GM19043 (cell line): ENCODE results near the gene LRRC31.
A peak's percentile ranks its signal among the peaks of the same experiment; 100 is the strongest.

Experiments
- ATAC-seq: cut with Tn5 transposase; IDR thresholded peaks from one replicate; pipeline ENCODE4 v1.9.1; 2021; ENCODE audit warnings: low read depth; ENCODE audit not compliant: unreplicated experiment

The LRRC31 gene

DNA sequence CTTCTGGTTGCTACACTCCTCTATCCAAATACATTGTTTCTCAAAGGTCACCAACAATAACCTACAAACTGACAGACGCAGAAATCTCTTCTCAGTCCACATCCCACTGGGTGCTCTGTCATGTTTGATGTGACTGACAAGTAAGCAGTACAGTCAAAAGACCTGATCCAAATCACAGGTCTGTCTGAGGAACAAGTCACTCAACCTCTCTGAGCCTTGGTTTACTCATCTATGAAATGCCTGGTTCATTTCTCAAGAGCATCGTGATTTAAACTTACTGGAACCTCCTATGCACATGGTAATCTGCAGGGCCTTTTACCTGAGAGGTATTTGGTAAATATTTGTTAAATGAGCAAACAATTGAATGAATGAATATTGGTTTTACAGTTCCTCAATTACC, 5.5 kb downstream of the LRRC31 start:
- ATAC-seq: no peak

DNA sequence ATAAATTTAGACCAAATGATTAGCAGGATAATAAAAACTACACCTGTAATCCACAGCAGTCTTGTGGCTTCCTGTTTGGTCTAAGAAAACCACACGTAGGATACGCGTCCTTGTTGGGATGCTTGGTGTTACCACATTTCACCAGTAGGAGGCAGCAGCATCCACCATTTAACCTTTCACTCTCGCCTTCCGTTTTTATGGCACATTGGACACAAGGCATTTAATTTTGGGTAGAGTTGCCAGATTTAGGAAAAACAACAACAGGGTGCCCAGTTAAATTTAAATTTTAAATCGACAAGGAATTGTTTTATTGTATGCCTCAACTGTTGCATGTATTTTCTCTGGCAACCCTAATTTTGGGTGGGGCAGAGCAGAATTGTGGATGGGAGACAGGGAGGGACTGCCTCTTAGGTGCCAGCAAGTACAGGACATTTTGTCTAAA, 6.3 kb downstream of the LRRC31 start:
- no peak for ATAC-seq

DNA sequence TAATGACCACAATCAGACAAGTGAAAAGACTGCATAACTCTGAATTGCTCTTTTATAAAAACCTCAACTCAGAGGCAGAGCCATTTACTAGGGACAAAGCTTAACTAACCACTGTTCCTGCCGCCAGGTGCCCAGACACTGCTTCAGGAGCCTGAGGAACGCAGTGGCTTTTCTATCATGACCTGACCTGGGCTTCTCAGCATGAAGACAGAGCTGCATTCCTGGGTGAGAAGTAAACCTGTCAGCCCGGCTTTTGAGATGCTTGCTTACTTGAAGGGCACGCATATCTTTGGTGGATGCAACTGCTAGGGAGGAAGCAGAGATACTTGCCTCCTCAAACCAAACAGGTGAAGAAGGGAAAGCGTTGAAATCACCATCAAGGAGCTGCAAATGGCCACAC, 7.9 kb downstream of the LRRC31 start:
- ATAC-seq: no peak

DNA sequence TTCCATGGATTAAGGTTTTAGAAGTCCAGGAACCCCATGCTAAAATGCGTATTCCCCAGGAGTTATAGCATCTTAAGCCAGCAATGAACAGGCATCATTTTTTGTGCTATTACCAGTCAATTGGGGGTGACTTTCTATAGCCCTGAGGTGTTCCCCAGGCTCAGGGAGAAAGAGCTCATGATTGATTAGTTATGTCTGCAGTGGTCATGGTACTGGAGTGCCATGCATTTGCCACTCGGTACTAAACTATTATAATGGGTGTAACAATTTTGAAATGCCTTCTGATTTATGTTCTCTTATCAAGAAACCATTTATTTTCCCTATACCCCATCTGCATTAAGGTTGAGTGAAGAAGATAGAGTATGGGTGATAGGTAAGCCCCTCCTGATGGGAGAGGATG, 11.9 kb downstream of the LRRC31 start:
- no peak for ATAC-seq

DNA sequence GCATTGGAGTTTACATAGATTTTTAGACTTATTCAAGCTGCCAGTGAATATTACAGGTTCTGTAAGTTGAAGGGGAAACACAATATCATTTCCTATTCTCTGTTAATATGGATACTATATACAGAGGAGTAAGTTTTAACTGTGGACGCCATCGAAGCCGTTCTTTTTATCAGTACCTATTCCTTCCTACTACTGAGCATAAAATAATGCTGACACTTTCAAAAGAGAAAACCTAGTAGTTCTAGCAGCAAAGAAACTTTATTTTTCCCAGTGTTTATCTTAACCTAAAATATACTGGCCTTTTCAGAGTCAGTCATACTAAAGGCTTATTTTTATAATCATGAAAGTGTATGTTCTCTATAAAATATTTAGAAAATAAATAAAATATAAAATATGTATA, 14.2 kb downstream of the LRRC31 start:
- no peak for ATAC-seq

DNA sequence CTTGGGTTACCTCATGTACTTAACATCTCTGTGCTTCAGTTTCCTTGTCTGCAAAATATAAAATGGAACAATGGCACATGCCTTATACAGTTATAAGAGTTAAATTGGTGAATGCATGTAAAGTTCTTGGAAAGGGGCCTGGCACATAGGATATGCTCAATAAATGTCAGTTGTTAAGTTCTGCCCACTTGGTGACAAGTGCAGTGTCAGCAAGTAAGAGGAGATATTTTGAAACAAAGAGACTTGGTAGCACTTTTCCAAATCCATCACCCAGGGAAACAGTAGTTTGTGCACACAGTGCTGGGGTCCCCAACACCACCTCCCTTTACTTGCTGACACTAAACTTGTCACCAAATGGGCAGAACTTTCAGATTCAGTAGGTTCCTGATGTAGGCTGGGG, 19.1 kb downstream of the LRRC31 start:
- no peak for ATAC-seq

DNA sequence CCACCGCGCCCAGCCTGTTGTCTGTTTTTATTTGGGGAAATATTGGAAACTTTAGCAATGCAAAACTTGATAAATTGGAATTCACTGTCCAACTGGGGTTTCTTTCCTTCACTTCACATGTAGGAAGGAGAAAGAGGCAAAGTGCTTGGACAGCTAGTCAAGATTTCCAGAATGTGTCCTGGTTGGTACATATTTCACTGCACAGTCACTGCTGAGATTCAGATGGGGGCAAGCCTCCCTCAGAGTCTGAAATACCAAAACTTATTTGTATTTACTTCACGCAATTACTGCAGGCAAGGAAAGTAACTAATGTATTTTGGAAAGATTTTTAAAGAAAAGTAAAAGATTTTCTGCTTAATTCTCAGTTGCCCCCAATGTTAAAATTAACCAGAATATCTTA, 21.0 kb downstream of the LRRC31 start:
- ATAC-seq: no peak

DNA sequence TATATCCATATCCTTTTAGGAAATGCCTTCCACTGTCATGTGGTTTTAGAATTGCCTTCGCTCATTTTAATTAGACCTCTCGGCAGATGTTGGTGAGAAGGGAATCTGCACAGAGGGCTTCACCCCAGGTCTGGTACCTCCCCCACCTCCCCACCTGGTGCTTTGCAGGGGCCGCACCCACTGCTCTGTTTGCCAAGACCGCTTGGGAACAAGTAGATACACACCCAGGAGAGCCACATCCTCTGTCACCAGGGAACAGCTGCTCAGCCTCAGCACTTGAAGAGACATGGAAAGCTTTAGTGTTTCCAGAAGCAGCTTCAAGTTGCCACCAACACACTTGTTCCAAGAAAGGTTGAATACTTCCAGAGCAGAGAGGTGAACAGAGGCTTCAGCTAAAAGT, 21.8 kb downstream of the LRRC31 start:
- ATAC-seq: no peak

DNA sequence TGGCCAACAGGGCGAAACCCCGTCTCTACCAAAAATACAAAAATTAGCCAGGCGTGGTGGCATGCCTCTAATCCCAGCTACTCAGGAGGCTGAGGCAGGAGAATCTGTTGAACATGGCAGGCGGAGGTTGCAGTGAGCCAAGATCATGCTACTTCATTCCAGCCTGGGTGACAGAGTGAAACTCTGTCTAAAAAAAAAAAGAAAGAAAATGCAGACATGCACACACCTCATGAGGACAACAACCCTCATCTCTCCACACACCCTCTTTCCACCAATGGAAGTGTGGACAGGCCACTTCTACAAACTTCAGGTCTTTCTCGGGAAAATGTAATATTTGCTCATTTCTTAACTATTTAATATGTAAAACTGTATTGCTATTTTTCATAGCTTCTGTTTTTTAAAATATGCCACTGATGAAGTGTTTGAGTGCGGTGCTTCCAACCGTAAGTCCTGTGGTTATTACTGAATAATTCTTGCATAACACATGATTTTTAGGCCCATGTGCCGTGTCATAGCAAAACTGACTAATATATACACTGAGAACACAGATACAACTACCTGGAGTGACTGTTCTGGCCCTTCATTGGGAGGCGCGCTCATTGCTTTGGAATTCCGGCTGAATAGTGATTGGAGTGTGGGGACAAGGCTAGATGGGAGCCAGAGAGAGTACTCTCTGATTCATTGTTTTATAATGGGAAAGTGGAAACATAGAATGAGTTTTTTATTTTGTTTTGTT, 23.1 kb downstream of the LRRC31 start:
- ATAC-seq: peak; percentile 97

DNA sequence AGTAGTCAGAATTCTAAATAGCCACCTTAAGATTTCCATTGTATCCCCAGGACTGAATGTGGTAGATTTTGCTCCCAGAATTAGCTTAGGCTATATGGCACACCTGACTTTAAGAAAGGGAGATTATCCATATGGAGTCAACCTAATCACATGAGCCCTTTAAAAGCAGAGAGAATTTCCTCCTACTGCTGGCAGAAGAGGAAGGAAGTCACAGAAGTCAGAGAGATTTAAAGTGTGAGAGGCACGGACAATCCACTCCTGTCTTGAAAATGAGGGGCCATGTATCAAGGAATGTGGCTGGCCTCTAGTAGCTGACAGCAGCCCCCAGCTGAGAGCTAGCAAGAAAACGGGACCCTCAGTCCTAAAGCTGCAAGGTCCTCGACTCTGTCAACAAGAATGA, 26.8 kb downstream of the LRRC31 start:
- no peak for ATAC-seq

DNA sequence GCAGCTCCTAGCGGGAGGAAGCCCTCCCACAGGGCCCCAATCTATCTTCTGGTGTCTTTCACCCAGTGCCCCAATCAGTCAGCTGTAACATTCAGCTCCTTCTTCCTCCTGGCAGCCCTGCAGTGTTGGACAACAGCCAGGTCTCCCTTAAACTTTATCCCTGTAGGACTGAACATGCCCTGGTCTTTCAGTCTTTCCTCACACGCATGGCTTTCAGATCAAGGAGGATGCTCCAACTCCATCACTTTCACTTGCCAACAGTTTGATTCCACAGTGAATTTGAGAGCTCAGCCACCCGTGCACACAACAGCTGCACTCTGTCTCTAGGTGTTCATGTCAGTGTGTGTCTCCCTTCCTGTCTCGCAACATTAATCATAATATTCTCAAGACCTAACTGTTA, 28.6 kb downstream of the LRRC31 start:
- peak; percentile 77 for ATAC-seq

DNA sequence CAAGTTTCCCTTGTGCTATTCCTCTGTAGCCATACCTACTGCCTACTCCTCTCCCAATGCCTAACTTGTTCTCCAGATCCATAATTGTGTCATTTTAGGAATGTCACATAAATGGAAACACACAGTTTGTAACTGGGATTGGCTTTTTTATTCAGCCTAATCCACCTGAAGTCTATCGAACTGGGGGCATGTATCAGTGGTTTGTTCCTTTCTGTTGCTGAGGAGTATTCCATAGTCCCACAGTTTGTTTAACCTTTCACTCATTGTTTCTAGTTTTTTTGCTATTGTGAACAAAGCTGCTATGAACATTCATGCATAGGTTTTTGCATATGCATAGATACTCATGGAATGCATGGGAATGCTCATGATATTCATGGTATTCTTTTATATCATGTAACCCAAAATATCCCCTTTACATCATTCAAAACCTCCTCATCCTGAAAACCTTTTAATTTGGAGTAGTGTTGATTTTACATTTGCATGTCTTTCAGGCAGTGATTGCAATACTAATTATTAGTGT, 31.2 kb downstream of the LRRC31 start:
- ATAC-seq: no peak

DNA sequence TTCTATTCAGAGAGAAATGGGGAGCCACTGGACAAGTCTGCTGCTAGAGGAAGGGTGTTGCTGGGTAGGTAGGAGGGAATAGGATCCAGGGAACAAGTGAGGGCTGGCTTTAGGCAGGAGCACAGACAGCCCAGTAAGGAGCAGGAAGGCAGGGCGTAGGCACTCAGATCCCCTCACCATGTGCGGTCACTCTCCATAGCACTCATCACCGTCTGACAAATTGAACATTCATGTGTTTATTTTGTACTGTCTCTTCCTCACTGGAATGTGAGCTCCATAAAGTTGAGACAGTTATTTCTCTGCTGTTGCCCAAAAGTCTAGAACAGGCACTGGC, 32.8 kb downstream of the LRRC31 start:
- ATAC-seq: no peak

DNA sequence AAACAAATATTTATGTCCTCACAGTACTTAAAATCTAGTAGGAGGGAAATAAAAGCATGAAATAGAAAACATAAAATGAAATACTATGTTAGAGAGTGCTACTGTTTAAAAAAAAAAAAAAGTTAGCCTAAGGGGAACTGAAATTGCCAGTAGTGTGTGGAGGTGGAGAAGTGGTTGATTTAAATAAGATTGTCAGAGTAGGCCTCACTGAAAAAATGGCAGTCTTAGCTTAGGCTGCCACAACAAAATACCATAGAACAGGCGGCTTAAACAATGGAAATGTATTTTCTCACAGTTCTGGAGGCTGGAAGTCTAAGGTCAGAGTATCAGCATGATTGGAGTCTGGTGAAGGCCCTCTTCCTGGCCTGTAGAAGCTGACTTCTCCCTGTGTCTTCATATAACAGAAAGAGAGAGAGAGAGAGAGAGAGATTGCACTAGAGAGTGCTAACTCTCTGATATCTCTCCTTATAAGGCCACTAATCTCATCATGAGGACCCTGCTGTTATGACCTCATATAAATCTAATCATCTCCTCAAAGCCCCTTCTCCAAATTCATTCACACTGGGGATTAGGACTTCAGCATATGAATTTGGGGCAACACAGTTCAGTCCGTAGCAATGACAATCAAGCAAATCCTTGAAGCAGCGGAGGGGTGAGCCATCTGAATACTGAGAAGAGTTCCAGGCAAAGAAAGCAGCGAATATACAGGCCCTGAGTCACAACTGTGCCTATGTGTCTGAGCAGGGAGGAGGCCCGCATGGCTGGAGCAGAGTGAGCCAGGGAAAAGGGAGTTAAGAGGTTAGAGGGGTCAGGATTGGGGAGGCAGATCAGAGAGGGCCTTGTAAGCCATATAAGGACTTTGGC, 33.4 kb downstream of the LRRC31 start:
- peak; percentile 84 for ATAC-seq

DNA sequence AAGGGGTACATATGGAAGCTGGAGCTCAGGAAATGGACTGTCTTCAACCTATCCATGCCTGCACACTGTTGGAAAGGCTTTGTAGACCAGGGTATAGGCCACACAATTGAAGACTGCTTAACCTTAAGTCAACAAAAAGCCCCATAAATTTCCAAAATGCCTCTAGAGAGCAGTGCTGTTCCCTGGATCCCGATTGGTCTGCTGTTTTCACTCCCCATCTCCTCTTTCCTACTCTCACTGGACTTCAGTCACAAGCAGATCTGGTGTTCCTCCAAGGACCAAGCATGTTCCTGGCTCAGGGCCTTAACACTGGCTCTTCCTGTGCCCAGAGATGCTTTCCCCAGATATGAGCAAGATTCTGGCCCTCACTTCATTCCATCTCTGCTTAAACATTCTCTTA, 34.2 kb downstream of the LRRC31 start:
- ATAC-seq: no peak

DNA sequence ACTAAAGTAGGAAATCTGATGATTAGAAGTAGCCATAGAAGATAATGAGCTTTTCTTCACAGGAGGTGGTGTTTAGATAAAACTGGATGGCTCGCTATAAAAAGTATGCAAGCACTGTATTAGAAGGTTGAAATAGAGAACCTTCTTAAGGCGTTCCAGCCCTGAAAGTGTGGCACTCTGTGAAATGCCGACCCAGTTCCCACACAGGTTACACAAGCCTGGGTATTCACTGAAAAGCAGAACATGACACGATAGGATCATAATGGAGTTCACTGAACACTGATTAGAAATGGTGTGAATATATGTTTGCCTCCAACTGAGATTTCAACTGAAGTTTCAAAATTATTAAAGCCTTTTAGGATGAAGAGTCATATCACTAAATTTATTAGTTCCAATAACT, 42.0 kb downstream of the LRRC31 start:
- no peak for ATAC-seq

DNA sequence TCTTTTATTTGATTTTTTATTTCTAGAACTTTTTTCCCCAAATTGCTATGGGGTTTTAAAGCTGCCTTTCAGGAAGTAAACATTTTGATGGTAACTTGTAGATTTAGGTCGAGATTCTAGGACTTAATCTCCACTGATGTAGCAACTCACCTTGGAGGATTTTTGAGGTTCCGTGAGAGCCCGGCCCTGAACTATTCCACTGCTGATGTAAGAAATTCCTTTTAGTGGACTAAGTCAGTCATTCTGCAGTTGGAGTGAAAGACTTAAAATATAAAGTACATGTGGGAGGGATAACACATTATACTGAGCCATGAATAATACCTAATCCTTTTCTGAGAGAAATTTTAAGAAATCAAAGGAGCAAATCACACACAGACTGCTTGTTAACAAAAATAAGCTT, 44.4 kb downstream of the LRRC31 start:
- no peak for ATAC-seq

DNA sequence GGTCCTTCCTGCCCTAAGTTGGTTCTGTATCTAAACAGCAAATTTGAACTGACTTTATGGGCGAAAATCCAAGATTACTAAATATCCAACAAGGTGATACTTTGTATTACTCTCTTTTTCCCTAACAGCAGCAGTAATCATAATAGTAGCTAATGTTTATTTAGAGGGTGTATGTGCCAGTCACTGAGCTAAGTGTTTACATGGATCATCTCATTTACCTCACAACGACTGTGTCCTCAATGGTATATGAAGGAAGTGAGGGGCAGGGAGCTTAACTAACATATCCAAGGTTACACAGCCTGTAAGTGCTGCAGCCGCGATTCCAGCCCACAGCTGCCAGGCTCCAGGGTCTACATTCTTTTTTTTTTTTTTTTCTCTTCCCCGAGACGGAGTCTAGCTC, 46.8 kb downstream of the LRRC31 start:
- no peak for ATAC-seq

DNA sequence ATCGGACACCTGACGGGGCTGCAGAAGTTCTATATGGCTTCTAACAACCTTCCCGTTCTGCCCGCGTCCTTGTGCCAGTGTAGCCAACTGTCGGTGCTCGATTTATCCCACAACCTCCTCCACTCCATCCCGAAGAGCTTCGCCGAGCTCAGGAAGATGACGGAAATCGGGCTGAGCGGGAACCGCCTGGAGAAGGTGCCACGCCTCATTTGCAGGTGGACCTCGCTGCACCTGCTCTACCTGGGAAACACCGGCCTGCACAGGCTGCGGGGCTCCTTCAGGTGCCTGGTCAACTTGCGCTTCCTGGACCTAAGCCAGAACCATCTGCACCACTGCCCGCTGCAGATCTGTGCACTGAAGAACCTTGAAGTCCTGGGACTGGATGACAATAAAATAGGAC, 47.2 kb downstream of the LRRC31 start:
- ATAC-seq: no peak

DNA sequence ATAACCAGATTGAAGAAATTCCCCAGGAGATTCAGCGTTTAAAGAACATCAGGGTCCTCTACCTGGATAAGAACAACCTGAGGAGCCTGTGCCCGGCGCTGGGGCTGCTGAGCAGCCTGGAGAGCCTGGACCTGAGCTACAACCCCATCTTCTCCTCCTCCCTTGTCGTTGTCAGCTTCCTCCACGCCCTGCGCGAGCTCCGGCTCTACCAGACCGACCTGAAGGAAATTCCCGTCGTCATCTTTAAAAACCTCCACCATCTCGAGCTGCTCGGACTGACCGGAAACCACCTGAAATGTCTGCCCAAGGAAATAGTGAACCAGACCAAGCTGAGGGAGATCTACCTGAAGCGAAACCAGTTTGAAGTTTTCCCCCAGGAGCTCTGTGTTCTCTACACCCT, 47.6 kb downstream of the LRRC31 start:
- ATAC-seq: no peak

DNA sequence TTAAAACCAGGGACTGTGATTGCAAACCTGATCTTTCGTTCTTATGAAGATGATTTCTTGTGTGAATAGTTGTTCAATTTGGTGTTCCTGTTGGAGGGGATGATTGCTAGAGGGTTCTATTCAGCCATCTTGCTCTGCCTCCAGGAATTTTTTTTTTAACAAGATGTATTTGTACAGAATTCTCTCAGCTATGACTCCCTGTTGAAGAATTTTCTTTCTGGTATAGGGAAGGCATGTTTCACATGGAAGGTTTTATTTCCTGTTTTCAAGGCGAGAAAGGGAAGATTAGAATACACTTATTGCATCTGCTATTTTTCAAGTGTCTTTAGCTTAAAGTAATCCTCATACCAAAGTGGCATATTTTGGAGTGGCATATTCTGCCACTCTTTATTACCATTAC, 51.4 kb downstream of the LRRC31 start:
- ATAC-seq: no peak

DNA sequence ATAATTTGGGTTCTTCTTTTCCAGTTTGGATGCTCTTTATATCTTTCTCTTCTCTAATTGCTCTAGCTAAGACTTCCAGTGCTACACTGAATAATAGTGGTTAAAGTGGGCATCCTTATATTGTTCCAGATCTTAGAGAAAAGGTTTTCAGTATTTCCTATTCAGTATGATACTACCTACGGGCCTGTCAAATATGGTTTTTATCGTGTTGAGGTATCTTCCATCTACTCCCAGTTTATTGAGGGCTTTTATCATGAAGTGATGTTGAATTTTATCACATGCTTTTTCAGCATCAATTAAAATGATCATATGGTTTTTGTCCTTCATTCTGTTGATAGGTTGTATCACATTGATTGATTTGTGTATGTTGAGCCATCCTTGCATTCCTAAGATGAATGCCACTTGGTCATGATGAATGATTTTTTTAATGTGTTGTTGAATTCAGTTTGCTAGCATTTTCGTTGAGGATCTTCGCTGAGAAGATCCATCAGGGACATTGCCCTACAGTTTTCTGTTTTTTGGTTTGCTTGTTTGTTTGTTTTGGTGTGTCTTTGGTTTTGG, 54.1 kb downstream of the LRRC31 start:
- no peak for ATAC-seq
